Memory B cell (primary cell): Measurements from ENCODE around the gene TOX3.

Experiments used
- ATAC-seq: fragments of 150-1000 bp; cut with Tn5 transposase; 2 replicates; pipeline ENCODE4 v1.10.0; 2021; ENCODE audit warnings: low read depth, mild to moderate bottlenecking, moderate library complexity
- DNase-seq, 2 donors: peaks; one replicate each; pipeline ENCODE4 v3.0.0; 2022; ENCODE audit warnings: low spot score in 2 of 2
- H3K27ac Mint-ChIP-seq: one replicate; pipeline ENCODE4 v1.8.0; 2022; ENCODE audit warnings: mild to moderate bottlenecking, moderate library complexity, mixed read lengths
- H3K27me3 Mint-ChIP-seq: one replicate; pipeline ENCODE4 v1.8.0; 2022; ENCODE audit warnings: mixed read lengths
- H3K36me3 Mint-ChIP-seq: one replicate; pipeline ENCODE4 v1.8.0; 2022; ENCODE audit warnings: mild to moderate bottlenecking, mixed read lengths
- H3K4me1 Mint-ChIP-seq: one replicate; pipeline ENCODE4 v1.8.0; 2022; ENCODE audit warnings: mixed read lengths
- H3K4me3 Mint-ChIP-seq: one replicate; pipeline ENCODE4 v1.8.0; 2022; ENCODE audit warnings: mild to moderate bottlenecking, moderate library complexity, mixed read lengths
- H3K9me3 Mint-ChIP-seq: one replicate; pipeline ENCODE4 v1.8.0; 2022; ENCODE audit warnings: mixed read lengths

The TOX3 gene

GRCh38 chr16:52547004-52547833 lies at the start of gene TOX3:
Gene TOX3 (minus strand): TSS chr16:52547143. CDS start chr16:52546723, 420 bp downstream.
- DNase-seq, result no peak
- no peaks in the 10 kb centered on the region for H3K9me3 Mint-ChIP-seq
- no peak within 1 kb of the TSS for H3K27ac Mint-ChIP-seq
- peaks cover 8% of the 10 kb centered on the region for H3K4me1 Mint-ChIP-seq
- H3K4me3 Mint-ChIP-seq, result peak within 1 kb of the TSS; percentile 64
- peaks cover 14% of the 10 kb centered on the region for H3K27me3 Mint-ChIP-seq
- H3K36me3 Mint-ChIP-seq, result peaks cover 6% of the 10 kb centered on the region
- ATAC-seq, result no peak

- no peak for ATAC-seq
- Mint-ChIP-seq H3K36me3 (no peaks in the 10 kb centered on the region), H3K9me3 (no peaks in the 10 kb centered on the region), H3K27me3 (peaks cover 2% of the 10 kb centered on the region), H3K4me3 (no peak overlapping the region), H3K27ac (no peak overlapping the region), H3K4me1 (no peaks in the 10 kb centered on the region)
- no peak for DNase-seq
Measured at GRCh38 chr16:52592778-52593177, 45.8 kb upstream of the TOX3 start.

- H3K36me3 Mint-ChIP-seq, result no peaks in the 10 kb centered on the region
- DNase-seq (no peak), ATAC-seq (no peak)
- no peak overlapping the region for H3K27ac Mint-ChIP-seq
- H3K9me3 Mint-ChIP-seq, result no peaks in the 10 kb centered on the region
- peaks cover 2% of the 10 kb centered on the region for H3K27me3 Mint-ChIP-seq
- H3K4me1 Mint-ChIP-seq, result no peaks in the 10 kb centered on the region
- H3K4me3 Mint-ChIP-seq, result no peak overlapping the region
Measured at GRCh38 chr16:52591934-52592592, 45.1 kb upstream of the TOX3 start.

- ATAC-seq (no peak), DNase-seq (no peak)
- no peaks in the 10 kb centered on the region for H3K4me1 Mint-ChIP-seq
- no peak overlapping the region for H3K27ac Mint-ChIP-seq
- H3K36me3 Mint-ChIP-seq, result no peaks in the 10 kb centered on the region
- H3K9me3 Mint-ChIP-seq, result no peaks in the 10 kb centered on the region
- H3K4me3 Mint-ChIP-seq, result no peak overlapping the region
- H3K27me3 Mint-ChIP-seq, result peaks cover 2% of the 10 kb centered on the region
Measured at GRCh38 chr16:52591471-52591870, 44.5 kb upstream of the TOX3 start.

GRCh38 chr16:52586159-52586558 lies 39.2 kb upstream of the TOX3 start:
- Mint-ChIP-seq H3K9me3 (no peaks in the 10 kb centered on the region), H3K36me3 (no peaks in the 10 kb centered on the region), H3K4me3 (no peak overlapping the region), H3K27me3 (peaks cover 2% of the 10 kb centered on the region), H3K4me1 (no peaks in the 10 kb centered on the region), H3K27ac (no peak overlapping the region)
- ATAC-seq, result no peak
- DNase-seq, result no peak

GRCh38 chr16:52584354-52585320 lies 37.7 kb upstream of the TOX3 start:
- Mint-ChIP-seq H3K27me3 (no peaks in the 10 kb centered on the region), H3K4me3 (no peak overlapping the region), H3K27ac (no peak overlapping the region), H3K4me1 (no peaks in the 10 kb centered on the region), H3K36me3 (no peaks in the 10 kb centered on the region), H3K9me3 (no peaks in the 10 kb centered on the region)
- ATAC-seq (no peak), DNase-seq (no peak)

- Mint-ChIP-seq H3K9me3 (peaks cover 2% of the 10 kb centered on the region), H3K36me3 (no peaks in the 10 kb centered on the region), H3K27ac (no peak overlapping the region), H3K27me3 (no peaks in the 10 kb centered on the region), H3K4me3 (no peak overlapping the region), H3K4me1 (no peaks in the 10 kb centered on the region)
- DNase-seq (no peak), ATAC-seq (no peak)
Measured at GRCh38 chr16:52581530-52581929, 34.6 kb upstream of the TOX3 start.

- no peak for DNase-seq
- no peak overlapping the region for H3K4me3 Mint-ChIP-seq
- H3K4me1 Mint-ChIP-seq, result no peaks in the 10 kb centered on the region
- no peak for ATAC-seq
- no peaks in the 10 kb centered on the region for H3K36me3 Mint-ChIP-seq
- no peak overlapping the region for H3K27ac Mint-ChIP-seq
- peaks cover 2% of the 10 kb centered on the region for H3K9me3 Mint-ChIP-seq
- H3K27me3 Mint-ChIP-seq, result peaks cover 2% of the 10 kb centered on the region
Measured at GRCh38 chr16:52580488-52580887, 33.5 kb upstream of the TOX3 start.

- Mint-ChIP-seq H3K4me3 (no peak overlapping the region), H3K4me1 (no peaks in the 10 kb centered on the region), H3K36me3 (no peaks in the 10 kb centered on the region), H3K27me3 (peaks cover 2% of the 10 kb centered on the region), H3K27ac (no peak overlapping the region), H3K9me3 (peaks cover 2% of the 10 kb centered on the region)
- ATAC-seq (no peak), DNase-seq (no peak)
Measured at GRCh38 chr16:52578829-52579498, 32.0 kb upstream of the TOX3 start.

- ATAC-seq (no peak), DNase-seq (no peak)
- Mint-ChIP-seq H3K36me3 (no peaks in the 10 kb centered on the region), H3K9me3 (peaks cover 2% of the 10 kb centered on the region), H3K27me3 (peaks cover 2% of the 10 kb centered on the region), H3K4me1 (no peaks in the 10 kb centered on the region), H3K4me3 (no peak overlapping the region), H3K27ac (no peak overlapping the region)
Measured at GRCh38 chr16:52578007-52578828, 31.3 kb upstream of the TOX3 start.

- Mint-ChIP-seq H3K36me3 (no peaks in the 10 kb centered on the region), H3K4me1 (no peaks in the 10 kb centered on the region), H3K27me3 (peaks cover 2% of the 10 kb centered on the region), H3K27ac (no peak overlapping the region), H3K4me3 (no peak overlapping the region), H3K9me3 (peaks cover 3% of the 10 kb centered on the region)
- no peak for ATAC-seq
- DNase-seq, result no peak
Measured at GRCh38 chr16:52577130-52577706, 30.3 kb upstream of the TOX3 start.

- Mint-ChIP-seq H3K4me3 (no peak overlapping the region), H3K9me3 (peaks cover 9% of the 10 kb centered on the region), H3K27me3 (peaks cover 2% of the 10 kb centered on the region), H3K27ac (no peak overlapping the region), H3K4me1 (no peaks in the 10 kb centered on the region), H3K36me3 (no peaks in the 10 kb centered on the region)
- ATAC-seq (no peak), DNase-seq (no peak)
Measured at GRCh38 chr16:52573365-52574299, 26.7 kb upstream of the TOX3 start.
